ENCODE measurements around the gene SNAP91.

The SNAP91 gene

GRCh38 chr6:83735461-83735860, 26.6 kb upstream of the SNAP91 start:
- H3K4me3 ChIP-seq (ENCODE audit: low read depth, low read length) = no peak overlapping the region
- DNase-seq (ENCODE audit: low read depth, low spot score) = no peak
- ChIA-PET POLR2A (no interaction called here), CTCF (no interaction called here)
- no peak for TF ChIP-seq CTCF (IDR thresholded peaks at IDR 0.05; ENCODE audit: insufficient read depth, low read length, missing control alignments)

GRCh38 chr6:83729871-83730270, 21.0 kb upstream of the SNAP91 start:
- POLR2A ChIA-PET = no interaction called here
- no peak overlapping the region for H3K4me3 ChIP-seq (ENCODE audit: low read depth, low read length)
- DNase-seq (ENCODE audit: low read depth, low spot score) = no peak
- no peak for TF ChIP-seq CTCF (IDR thresholded peaks at IDR 0.05; ENCODE audit: insufficient read depth, low read length, missing control alignments)
- CTCF ChIA-PET = no interaction called here

- no peak for DNase-seq (ENCODE audit: low read depth, low spot score)
- H3K4me3 ChIP-seq (ENCODE audit: low read depth, low read length) = no peak overlapping the region
- ChIA-PET CTCF (no interaction called here), POLR2A (no interaction called here)
- no peak for TF ChIP-seq CTCF (IDR thresholded peaks at IDR 0.05; ENCODE audit: insufficient read depth, low read length, missing control alignments)
These were observed 14.0 kb upstream of the SNAP91 start for GRCh38 chr6:83722876-83723275.

- no peak for TF ChIP-seq CTCF (IDR thresholded peaks at IDR 0.05; ENCODE audit: insufficient read depth, low read length, missing control alignments)
- no peak overlapping the region for H3K4me3 ChIP-seq (ENCODE audit: low read depth, low read length)
- ChIA-PET CTCF (no interaction called here), POLR2A (no interaction called here)
- no peak for DNase-seq (ENCODE audit: low read depth, low spot score)
These were observed 8.9 kb upstream of the SNAP91 start for GRCh38 chr6:83717809-83718208.

GRCh38 chr6:83711958-83712357, 3.1 kb upstream of the SNAP91 start:
- ChIA-PET CTCF (no interaction called here), POLR2A (no interaction called here)
- no peak overlapping the region for H3K4me3 ChIP-seq (ENCODE audit: low read depth, low read length)
- no peak for TF ChIP-seq CTCF (IDR thresholded peaks at IDR 0.05; ENCODE audit: insufficient read depth, low read length, missing control alignments)
- no peak for DNase-seq (ENCODE audit: low read depth, low spot score)

- no peak for TF ChIP-seq CTCF (IDR thresholded peaks at IDR 0.05; ENCODE audit: insufficient read depth, low read length, missing control alignments)
- DNase-seq (ENCODE audit: low read depth, low spot score) = no peak
- POLR2A ChIA-PET = no interaction called here
- no peak overlapping the region for H3K4me3 ChIP-seq (ENCODE audit: low read depth, low read length)
- CTCF ChIA-PET = interaction anchor here (0.6 kb wide), 1 partner anchor 193 kb away, joined by 3 read pairs; no protein-coding TSS in a partner anchor
These were observed 798 bp upstream of the SNAP91 start for GRCh38 chr6:83709748-83710050.

Measured in AG04449 (cell line).